ENCODE data around the gene BAD.

Gene BAD

DNA sequence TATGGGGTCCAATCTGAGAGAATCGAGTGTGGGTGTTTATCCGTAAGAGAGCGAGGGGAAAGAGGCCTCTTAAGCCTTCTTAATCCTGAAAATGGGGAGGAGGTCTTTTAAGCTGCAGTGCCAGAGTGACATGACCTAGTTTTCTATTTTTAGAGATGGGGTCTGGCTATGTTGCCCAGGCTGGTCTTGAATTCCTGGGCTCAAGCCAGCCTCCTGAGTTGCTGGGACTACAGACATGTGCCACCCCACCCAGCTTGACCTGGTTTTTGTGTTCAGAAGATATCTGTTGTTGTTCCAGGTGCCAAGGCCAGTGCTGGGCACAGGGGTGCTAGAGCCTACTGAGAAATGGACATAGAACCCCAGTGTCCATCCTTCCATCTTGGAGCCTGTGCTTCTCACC, 1.4 kb downstream of the BAD start:
- H3F3A ChIP-seq (ENCODE audit: insufficient read depth, low read length): peaks cover 7% of the 10 kb centered on the region
- no peak for DNase-seq
- H3K27ac ChIP-seq (ENCODE audit: low read length): no peak overlapping the region
- H2AFZ ChIP-seq (ENCODE audit: low read length): no peak overlapping the region
- no peaks in the 10 kb centered on the region for H3K36me3 ChIP-seq (replicated peaks; ENCODE audit: insufficient read depth, low read length)
- H4K20me1 ChIP-seq (ENCODE audit: insufficient read depth, low read length): no peaks in the 10 kb centered on the region
- TF ChIP-seq EZH2 (optimal IDR thresholded peaks at IDR 0.05; ENCODE audit: low read depth, low read length) (no peak), CTCF (IDR thresholded peaks at IDR 0.05; ENCODE audit: low read length) (no peak), EZH2phosphoT487 (IDR thresholded peaks at IDR 0.05; ENCODE audit: low read length) (no peak)
- H3K4me2 ChIP-seq (ENCODE audit: low read depth, low read length): peak overlapping the region; percentile 100
- H3K9me2 ChIP-seq (replicated peaks; ENCODE audit: insufficient read depth, low read length): no peaks in the 10 kb centered on the region
- H3K4me1 ChIP-seq (ENCODE audit: low read length): peaks cover 10% of the 10 kb centered on the region
- H3K9ac ChIP-seq (ENCODE audit: low read length): peak overlapping the region; percentile 98; the same call in 1 of the 2 replicates
- peaks cover 32% of the 10 kb centered on the region for H3K79me2 ChIP-seq (ENCODE audit: low read length)
- no peaks in the 10 kb centered on the region for H3K9me3 ChIP-seq (replicated peaks; ENCODE audit: insufficient read depth, low read length)
- H3K4me3 ChIP-seq (ENCODE audit: low read length): no peak overlapping the region; the same call in 1 of the 2 replicates
- H3K27me3 ChIP-seq (replicated peaks; ENCODE audit: insufficient read depth, low read length): no peaks in the 10 kb centered on the region

- Histone ChIP-seq H2AFZ (ENCODE audit: low read length) (no peak overlapping the region), H3K9me2 (replicated peaks; ENCODE audit: insufficient read depth, low read length) (no peaks in the 10 kb centered on the region), H3K27me3 (replicated peaks; ENCODE audit: insufficient read depth, low read length) (no peaks in the 10 kb centered on the region), H3K79me2 (ENCODE audit: low read length) (peaks cover 33% of the 10 kb centered on the region), H4K20me1 (ENCODE audit: insufficient read depth, low read length) (no peaks in the 10 kb centered on the region), H3K27ac (ENCODE audit: low read length) (no peak overlapping the region), H3K4me3 (ENCODE audit: low read length) (no peak overlapping the region), H3K9me3 (replicated peaks; ENCODE audit: insufficient read depth, low read length) (no peaks in the 10 kb centered on the region), H3K4me2 (ENCODE audit: low read depth, low read length) (no peak overlapping the region), H3K4me1 (ENCODE audit: low read length) (peaks cover 10% of the 10 kb centered on the region), H3K36me3 (replicated peaks; ENCODE audit: insufficient read depth, low read length) (no peaks in the 10 kb centered on the region), H3F3A (ENCODE audit: insufficient read depth, low read length) (peaks cover 7% of the 10 kb centered on the region), H3K9ac (ENCODE audit: low read length) (no peak overlapping the region)
- no peak for DNase-seq
- TF ChIP-seq EZH2phosphoT487 (IDR thresholded peaks at IDR 0.05; ENCODE audit: low read length): no peak
- TF ChIP-seq CTCF (IDR thresholded peaks at IDR 0.05; ENCODE audit: low read length): no peak
- TF ChIP-seq EZH2 (optimal IDR thresholded peaks at IDR 0.05; ENCODE audit: low read depth, low read length): no peak
Observed at GRCh38 chr11:64281957-64282770, 2.3 kb downstream of the BAD start.

- Histone ChIP-seq H3K27ac (ENCODE audit: low read length) (no peak overlapping the region), H3K9ac (ENCODE audit: low read length) (no peak overlapping the region), H3K4me2 (ENCODE audit: low read depth, low read length) (no peak overlapping the region), H3K4me1 (ENCODE audit: low read length) (peaks cover 7% of the 10 kb centered on the region), H3K9me2 (replicated peaks; ENCODE audit: insufficient read depth, low read length) (no peaks in the 10 kb centered on the region), H3K27me3 (replicated peaks; ENCODE audit: insufficient read depth, low read length) (no peaks in the 10 kb centered on the region), H3K9me3 (replicated peaks; ENCODE audit: insufficient read depth, low read length) (no peaks in the 10 kb centered on the region), H3K79me2 (ENCODE audit: low read length) (peaks cover 28% of the 10 kb centered on the region), H2AFZ (ENCODE audit: low read length) (no peak overlapping the region), H3K4me3 (ENCODE audit: low read length) (no peak overlapping the region), H3K36me3 (replicated peaks; ENCODE audit: insufficient read depth, low read length) (peaks cover 3% of the 10 kb centered on the region; the same call in 1 of the 2 replicates), H3F3A (ENCODE audit: insufficient read depth, low read length) (peaks cover 2% of the 10 kb centered on the region; the same call in 1 of the 2 replicates), H4K20me1 (ENCODE audit: insufficient read depth, low read length) (no peaks in the 10 kb centered on the region)
- no peak for DNase-seq
- no peak for TF ChIP-seq CTCF (IDR thresholded peaks at IDR 0.05; ENCODE audit: low read length)
- no peak for TF ChIP-seq EZH2phosphoT487 (IDR thresholded peaks at IDR 0.05; ENCODE audit: low read length)
- no peak for TF ChIP-seq EZH2 (optimal IDR thresholded peaks at IDR 0.05; ENCODE audit: low read depth, low read length)
Observed at GRCh38 chr11:64278576-64279190, 5.8 kb downstream of the BAD start.

Measured in MM.1S (cell line).